HepG2 (cell line): Measurements from ENCODE around the gene SRR. TPM values are rescaled to one million over a fixed set of nuclear protein-coding genes. Genes with fewer than 3 reads are reported as not detected.

Source experiments
- FOXO1 ChIP-seq: sonication (generic); formaldehyde crosslinking; IDR thresholded peaks from 2 replicates; pipeline ENCODE4 v1.4.0; 2020; ENCODE audit warnings: missing genetic modification reagents
- HBP1 ChIP-seq: IDR thresholded peaks from 2 replicates; pipeline ENCODE4 v1.6.1; 2016; ENCODE audit warnings: low read depth, control low read depth
- MEIS1 ChIP-seq: sonication (generic); formaldehyde crosslinking; IDR thresholded peaks from 2 replicates; pipeline ENCODE4 v1.9.0; 2021; ENCODE audit warnings: mild to moderate bottlenecking, missing genetic modification reagents, moderate library complexity, borderline replicate concordance
- NKX3-1 ChIP-seq: sonication (generic); formaldehyde crosslinking; IDR thresholded peaks from 2 replicates; pipeline ENCODE4 v1.5.0; 2020; ENCODE audit warnings: missing genetic modification reagents
- SALL1 ChIP-seq: sonication (generic); formaldehyde crosslinking; IDR thresholded peaks from 2 replicates; pipeline ENCODE4 v1.8.0; 2022; ENCODE audit warnings: mild to moderate bottlenecking, missing genetic modification reagents
- SPEN ChIP-seq: sonication (generic); formaldehyde crosslinking; IDR thresholded peaks from 2 replicates; pipeline ENCODE4 v1.5.1; 2020; ENCODE audit warnings: low read depth, mild to moderate bottlenecking, missing genetic modification reagents
- SYNCRIP ChIP-seq: fragments of 200-400 bp; formaldehyde crosslinking; IDR thresholded peaks from 2 replicates; pipeline ENCODE4 v1.6.1; 2018; ENCODE audit warnings: mild to moderate bottlenecking, low read depth, low read length; ENCODE audit not compliant: insufficient read depth
- ZNF138 ChIP-seq: sonication (generic); formaldehyde crosslinking; IDR thresholded peaks from 2 replicates; pipeline ENCODE4 v1.5.0; 2020; ENCODE audit warnings: mild to moderate bottlenecking, low read depth, missing genetic modification reagents
- ZNF460 ChIP-seq: sonication (generic); formaldehyde crosslinking; IDR thresholded peaks from 2 replicates; pipeline ENCODE4 v1.5.1; 2020; ENCODE audit warnings: missing genetic modification reagents, mild to moderate bottlenecking, borderline replicate concordance
- ZNF563 ChIP-seq: sonication (generic); formaldehyde crosslinking; IDR thresholded peaks from 2 replicates; pipeline ENCODE4 v1.8.0; 2022; ENCODE audit warnings: mild to moderate bottlenecking, moderate library complexity, missing genetic modification reagents
- ZNF614 ChIP-seq: IDR thresholded peaks from 2 replicates; pipeline ENCODE4 v1.6.1; 2018; ENCODE audit warnings: missing biosample characterization, missing genetic modification reagents, inconsistent platforms, borderline replicate concordance
- ZNF776 ChIP-seq: sonication (generic); formaldehyde crosslinking; IDR thresholded peaks from 2 replicates; pipeline ENCODE4 v1.4.0; 2020; ENCODE audit warnings: mild to moderate bottlenecking, missing genetic modification reagents
- polyA plus RNA-seq, 8 experiments: library from polyadenylated mRNA; depleted of rRNA in 3 of 8; stranded (reverse) in 7 of 8; unstranded in 1 of 8; fragments of >200 nt; fragmentation: Illumina TruSeq in 4 of 8; extraction: Trizol in 4 of 8; gene quantifications; 2 replicates each; pipeline versions ENCODE4 v1.2.1 to v1.2.3, GENCODE V29; 2011 to 2016; ENCODE audit warnings: low read depth in 4 of 8, missing spikeins in 1 of 8, mixed read lengths in 1 of 8; ENCODE audit not compliant: insufficient read depth in 1 of 8
- total RNA-seq, 5 experiments: library from RNA; depleted of rRNA; stranded (reverse); fragments of >200 nt; fragmentation: Illumina TruSeq; extraction: Trizol; gene quantifications; 2 replicates each; pipeline ENCODE4 v1.2.3, GENCODE V29; 2016; ENCODE audit warnings: low read depth in 1 of 5
- TF ChIP-seq, protein P1 (sequence below): sonication (generic); formaldehyde crosslinking; IDR thresholded peaks from 2 replicates; pipeline ENCODE4 v1.5.0; 2020; ENCODE audit warnings: mild to moderate bottlenecking, missing genetic modification reagents, borderline replicate concordance
- TF ChIP-seq, protein P2 (sequence below): sonication (generic); IDR thresholded peaks from 2 replicates; pipeline ENCODE4 v1.6.1; 2016; ENCODE audit warnings: low read depth, borderline replicate concordance
- TF ChIP-seq, protein P3 (sequence below): sonication (generic); formaldehyde crosslinking; IDR thresholded peaks from 2 replicates; pipeline ENCODE4 v1.8.0; 2022; ENCODE audit warnings: missing genetic modification reagents, mild to moderate bottlenecking, inconsistent platforms, borderline replicate concordance

SRR gene
- total and polyA plus RNA-seq, 2 of the 13 experiments (the other 11 are each of a cell fraction or from before 2014, with no cell fraction given): 3.6 to 7.8 TPM

- TF ChIP-seq ZNF138 (peak; percentile 84; the same call in 1 of the 2 replicates), SALL1 (CRISPR knock-in tag) (peak; percentile 49; the same call in 1 of the 2 replicates), HBP1 (peak; percentile 80; the same call in 1 of the 2 replicates), NKX3-1 (CRISPR knock-in tag) (0 out of 2 replicates have a peak, but pooled peaks have one; percentile 53), ZNF776 (CRISPR knock-in tag) (peak; percentile 82; the same call in 1 of the 2 replicates), MEIS1 (CRISPR knock-in tag) (peak; percentile 43), SYNCRIP (no peak), ZNF563 (CRISPR knock-in tag) (no peak), FOXO1 (peak; percentile 9; the same call in 1 of the 2 replicates), SPEN (CRISPR knock-in tag) (peak; percentile 69; the same call in 1 of the 2 replicates), ZNF614 (CRISPR knock-in tag) (0 out of 2 replicates have a peak, but pooled peaks have one; percentile 52), ZNF460 (no peak; the same call in 1 of the 2 replicates)
- TF ChIP-seq, protein P1, sequence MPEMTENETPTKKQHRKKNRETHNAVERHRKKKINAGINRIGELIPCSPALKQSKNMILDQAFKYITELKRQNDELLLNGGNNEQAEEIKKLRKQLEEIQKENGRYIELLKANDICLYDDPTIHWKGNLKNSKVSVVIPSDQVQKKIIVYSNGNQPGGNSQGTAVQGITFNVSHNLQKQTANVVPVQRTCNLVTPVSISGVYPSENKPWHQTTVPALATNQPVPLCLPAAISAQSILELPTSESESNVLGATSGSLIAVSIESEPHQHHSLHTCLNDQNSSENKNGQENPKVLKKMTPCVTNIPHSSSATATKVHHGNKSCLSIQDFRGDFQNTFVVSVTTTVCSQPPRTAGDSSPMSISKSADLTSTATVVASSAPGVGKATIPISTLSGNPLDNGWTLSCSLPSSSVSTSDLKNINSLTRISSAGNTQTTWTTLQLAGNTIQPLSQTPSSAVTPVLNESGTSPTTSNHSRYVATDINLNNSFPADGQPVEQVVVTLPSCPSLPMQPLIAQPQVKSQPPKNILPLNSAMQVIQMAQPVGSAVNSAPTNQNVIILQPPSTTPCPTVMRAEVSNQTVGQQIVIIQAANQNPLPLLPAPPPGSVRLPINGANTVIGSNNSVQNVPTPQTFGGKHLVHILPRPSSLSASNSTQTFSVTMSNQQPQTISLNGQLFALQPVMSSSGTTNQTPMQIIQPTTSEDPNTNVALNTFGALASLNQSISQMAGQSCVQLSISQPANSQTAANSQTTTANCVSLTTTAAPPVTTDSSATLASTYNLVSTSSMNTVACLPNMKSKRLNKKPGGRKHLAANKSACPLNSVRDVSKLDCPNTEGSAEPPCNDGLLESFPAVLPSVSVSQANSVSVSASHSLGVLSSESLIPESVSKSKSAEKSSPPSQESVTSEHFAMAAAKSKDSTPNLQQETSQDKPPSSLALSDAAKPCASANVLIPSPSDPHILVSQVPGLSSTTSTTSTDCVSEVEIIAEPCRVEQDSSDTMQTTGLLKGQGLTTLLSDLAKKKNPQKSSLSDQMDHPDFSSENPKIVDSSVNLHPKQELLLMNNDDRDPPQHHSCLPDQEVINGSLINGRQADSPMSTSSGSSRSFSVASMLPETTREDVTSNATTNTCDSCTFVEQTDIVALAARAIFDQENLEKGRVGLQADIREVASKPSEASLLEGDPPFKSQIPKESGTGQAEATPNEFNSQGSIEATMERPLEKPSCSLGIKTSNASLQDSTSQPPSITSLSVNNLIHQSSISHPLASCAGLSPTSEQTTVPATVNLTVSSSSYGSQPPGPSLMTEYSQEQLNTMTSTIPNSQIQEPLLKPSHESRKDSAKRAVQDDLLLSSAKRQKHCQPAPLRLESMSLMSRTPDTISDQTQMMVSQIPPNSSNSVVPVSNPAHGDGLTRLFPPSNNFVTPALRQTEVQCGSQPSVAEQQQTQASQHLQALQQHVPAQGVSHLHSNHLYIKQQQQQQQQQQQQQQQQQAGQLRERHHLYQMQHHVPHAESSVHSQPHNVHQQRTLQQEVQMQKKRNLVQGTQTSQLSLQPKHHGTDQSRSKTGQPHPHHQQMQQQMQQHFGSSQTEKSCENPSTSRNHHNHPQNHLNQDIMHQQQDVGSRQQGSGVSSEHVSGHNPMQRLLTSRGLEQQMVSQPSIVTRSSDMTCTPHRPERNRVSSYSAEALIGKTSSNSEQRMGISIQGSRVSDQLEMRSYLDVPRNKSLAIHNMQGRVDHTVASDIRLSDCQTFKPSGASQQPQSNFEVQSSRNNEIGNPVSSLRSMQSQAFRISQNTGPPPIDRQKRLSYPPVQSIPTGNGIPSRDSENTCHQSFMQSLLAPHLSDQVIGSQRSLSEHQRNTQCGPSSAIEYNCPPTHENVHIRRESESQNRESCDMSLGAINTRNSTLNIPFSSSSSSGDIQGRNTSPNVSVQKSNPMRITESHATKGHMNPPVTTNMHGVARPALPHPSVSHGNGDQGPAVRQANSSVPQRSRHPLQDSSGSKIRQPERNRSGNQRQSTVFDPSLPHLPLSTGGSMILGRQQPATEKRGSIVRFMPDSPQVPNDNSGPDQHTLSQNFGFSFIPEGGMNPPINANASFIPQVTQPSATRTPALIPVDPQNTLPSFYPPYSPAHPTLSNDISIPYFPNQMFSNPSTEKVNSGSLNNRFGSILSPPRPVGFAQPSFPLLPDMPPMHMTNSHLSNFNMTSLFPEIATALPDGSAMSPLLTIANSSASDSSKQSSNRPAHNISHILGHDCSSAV (CRISPR knock-in tag): no peak
- TF ChIP-seq, protein P2, sequence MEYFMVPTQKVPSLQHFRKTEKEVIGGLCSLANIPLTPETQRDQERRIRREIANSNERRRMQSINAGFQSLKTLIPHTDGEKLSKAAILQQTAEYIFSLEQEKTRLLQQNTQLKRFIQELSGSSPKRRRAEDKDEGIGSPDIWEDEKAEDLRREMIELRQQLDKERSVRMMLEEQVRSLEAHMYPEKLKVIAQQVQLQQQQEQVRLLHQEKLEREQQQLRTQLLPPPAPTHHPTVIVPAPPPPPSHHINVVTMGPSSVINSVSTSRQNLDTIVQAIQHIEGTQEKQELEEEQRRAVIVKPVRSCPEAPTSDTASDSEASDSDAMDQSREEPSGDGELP: peak; percentile 2; the same call in 1 of the 2 replicates
- TF ChIP-seq, protein P3, sequence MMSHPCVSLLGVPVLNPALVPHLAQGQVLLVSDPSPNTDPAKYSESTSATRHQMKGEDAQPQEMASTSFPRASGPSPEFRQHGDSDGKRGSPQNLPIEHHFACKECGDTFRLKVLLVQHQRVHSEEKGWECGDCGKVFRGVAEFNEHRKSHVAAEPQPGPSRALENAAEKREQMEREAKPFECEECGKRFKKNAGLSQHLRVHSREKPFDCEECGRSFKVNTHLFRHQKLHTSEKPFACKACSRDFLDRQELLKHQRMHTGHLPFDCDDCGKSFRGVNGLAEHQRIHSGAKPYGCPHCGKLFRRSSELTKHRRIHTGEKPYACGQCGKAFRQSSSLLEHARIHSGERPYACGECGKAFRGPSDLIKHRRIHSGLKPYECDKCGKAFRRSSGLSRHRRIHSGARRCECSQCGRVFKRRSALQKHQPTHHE (CRISPR knock-in tag): 0 out of 2 replicates have a peak, but pooled peaks have one; percentile 57
Observed at GRCh38 chr17:2303204-2304188, at the start of gene SRR, which contains the start of gene SMG6 (continued).
